HEK293 (cell line): ENCODE data around the gene SUSD2.

Experiments
- CTCF ChIA-PET: fragments of 350-600 bp; formaldehyde crosslinking; extraction: SDS; loops from one replicate; lab custom pipeline; 2021; ENCODE audit warnings: antibody characterized with exemption; lab: Yijun Ruan, JAX
- POLR2A ChIA-PET: fragments of 300-600 bp; formaldehyde crosslinking; extraction: SDS; loops from one replicate; lab custom pipeline; 2020; ENCODE audit warnings: antibody characterized with exemption, inconsistent platforms; lab: Yijun Ruan, JAX
- H3K27ac ChIP-seq: fragments of 200-500 bp; sonication (Bioruptor generic); 2 replicates; pipeline ENCODE4 v1.5.1; 2014; ENCODE audit warnings: low read depth, low read length, control low read depth, inconsistent platforms; ENCODE audit errors: extremely low read depth
- H3K36me3 ChIP-seq, 2 experiments: fragments of 200-500 bp in 1 of 2; sonication (Bioruptor generic) in 1 of 2; 1 replicate in 1 of 2; 2 replicates in 1 of 2; pipeline ENCODE4 v1.5.1; 2014 to 2017; ENCODE audit warnings: inconsistent platforms in 2 of 2, low read length in 2 of 2; ENCODE audit not compliant: control insufficient read depth in 2 of 2, insufficient read depth in 1 of 2
- H3K4me1 ChIP-seq: fragments of 200-500 bp; sonication (Bioruptor generic); 2 replicates; pipeline ENCODE4 v1.5.1; 2014; ENCODE audit warnings: mild to moderate bottlenecking, low read length, inconsistent platforms; ENCODE audit not compliant: control insufficient read depth, insufficient read depth
- H3K4me3 ChIP-seq: 2 replicates; pipeline ENCODE4 v1.5.1; 2011; ENCODE audit warnings: low read depth, mild to moderate bottlenecking, control low read depth, low read length, moderate library complexity
- H3K9me3 ChIP-seq: fragments of 200-500 bp; sonication (Bioruptor generic); 2 replicates; pipeline ENCODE4 v1.5.1; 2014; ENCODE audit warnings: low read depth, low read length, inconsistent platforms; ENCODE audit not compliant: control insufficient read depth, insufficient read depth
- KLF10 ChIP-seq: fragments of 450-650 bp; IDR thresholded peaks from 2 replicates; pipeline ENCODE4 v1.5.1; 2018; ENCODE audit warnings: missing biosample characterization, mild to moderate bottlenecking, missing genetic modification characterization
- ZBTB17 ChIP-seq: fragments of 450-650 bp; formaldehyde crosslinking; IDR thresholded peaks from 2 replicates; pipeline ENCODE4 v1.5.1; 2016; ENCODE audit warnings: missing biosample characterization, missing genetic modification characterization
- ZIC2 ChIP-seq: fragments of 450-650 bp; formaldehyde crosslinking; IDR thresholded peaks from 2 replicates; pipeline ENCODE4 v1.5.1; 2016; ENCODE audit warnings: missing biosample characterization, missing genetic modification characterization
- ZNF114 ChIP-seq: fragments of 450-650 bp; formaldehyde crosslinking; IDR thresholded peaks from 2 replicates; pipeline ENCODE4 v1.5.0; 2017; ENCODE audit warnings: missing biosample characterization, missing genetic modification characterization
- ZNF274 ChIP-seq, 2 experiments: fragments of 200-500 bp in 1 of 2; fragments of 450-650 bp in 1 of 2; sonication (Bioruptor generic) in 1 of 2; formaldehyde crosslinking in 1 of 2; IDR thresholded peaks; 2 replicates each; pipeline versions ENCODE4 v1.5.1 to v1.6.1; 2014 to 2016; ENCODE audit warnings: borderline replicate concordance in 1 of 2, inconsistent platforms in 1 of 2, low read length in 1 of 2, missing biosample characterization in 1 of 2, missing genetic modification characterization in 1 of 2
- ZNF335 ChIP-seq: fragments of 450-650 bp; formaldehyde crosslinking; conservative IDR thresholded peaks from 2 replicates; pipeline ENCODE4 v1.5.1; 2016; ENCODE audit warnings: missing biosample characterization, missing genetic modification characterization
- ZNF354C ChIP-seq: fragments of 450-650 bp; formaldehyde crosslinking; IDR thresholded peaks from 2 replicates; pipeline ENCODE4 v1.5.1; 2016; ENCODE audit warnings: missing biosample characterization, missing genetic modification characterization, low read depth, borderline replicate concordance
- ZNF416 ChIP-seq: fragments of 450-650 bp; formaldehyde crosslinking; IDR thresholded peaks from 2 replicates; pipeline ENCODE4 v1.5.1; 2016; ENCODE audit warnings: missing biosample characterization, missing genetic modification characterization
- ZNF423 ChIP-seq: fragments of 450-650 bp; formaldehyde crosslinking; IDR thresholded peaks from 2 replicates; pipeline ENCODE4 v1.5.1; 2016; ENCODE audit warnings: missing biosample characterization, missing genetic modification characterization
- ZNF48 ChIP-seq: fragments of 450-650 bp; formaldehyde crosslinking; IDR thresholded peaks from 2 replicates; pipeline ENCODE4 v1.5.1; 2016; ENCODE audit warnings: missing biosample characterization, missing genetic modification characterization
- ZNF596 ChIP-seq: fragments of 450-650 bp; IDR thresholded peaks from 2 replicates; pipeline ENCODE4 v1.5.0; 2018; ENCODE audit warnings: missing biosample characterization, mild to moderate bottlenecking, missing genetic modification characterization, moderate library complexity
- ZNF600 ChIP-seq: fragments of 450-650 bp; formaldehyde crosslinking; IDR thresholded peaks from 2 replicates; pipeline ENCODE4 v1.5.1; 2016; ENCODE audit warnings: missing biosample characterization, missing genetic modification characterization
- ZNF670 ChIP-seq: fragments of 450-650 bp; formaldehyde crosslinking; IDR thresholded peaks from 2 replicates; pipeline ENCODE4 v1.5.1; 2016; ENCODE audit warnings: missing biosample characterization, missing genetic modification characterization, low read depth
- ZNF777 ChIP-seq: fragments of 450-650 bp; formaldehyde crosslinking; IDR thresholded peaks from 2 replicates; pipeline ENCODE4 v1.5.1; 2017; ENCODE audit warnings: missing biosample characterization, missing genetic modification characterization, borderline replicate concordance
- TF ChIP-seq, protein P1 (sequence below): fragments of 450-650 bp; IDR thresholded peaks from 2 replicates; pipeline ENCODE4 v1.5.1; 2018; ENCODE audit warnings: missing biosample characterization, missing genetic modification characterization
- TF ChIP-seq, protein P2 (sequence below): fragments of 450-650 bp; formaldehyde crosslinking; IDR thresholded peaks from 2 replicates; pipeline ENCODE4 v1.5.1; 2017; ENCODE audit warnings: missing biosample characterization, missing genetic modification characterization
- TF ChIP-seq, protein P3 (sequence below): fragments of 450-650 bp; formaldehyde crosslinking; conservative IDR thresholded peaks from 2 replicates; pipeline ENCODE4 v1.5.1; 2016; ENCODE audit warnings: low read depth, missing biosample characterization, missing genetic modification characterization
- TF ChIP-seq, protein P4 (sequence below): fragments of 450-650 bp; formaldehyde crosslinking; IDR thresholded peaks from 2 replicates; pipeline ENCODE4; 2016; ENCODE audit warnings: missing biosample characterization, missing genetic modification characterization
- TF ChIP-seq, protein P5 (sequence below): fragments of 450-650 bp; formaldehyde crosslinking; IDR thresholded peaks from 2 replicates; pipeline ENCODE4 v1.5.1; 2016; ENCODE audit warnings: missing biosample characterization, missing genetic modification characterization
- TF ChIP-seq, protein P6 (sequence below): fragments of 450-650 bp; formaldehyde crosslinking; IDR thresholded peaks from 2 replicates; pipeline ENCODE4 v1.5.1; 2016; ENCODE audit warnings: missing biosample characterization, missing genetic modification characterization

Gene SUSD2

DNA sequence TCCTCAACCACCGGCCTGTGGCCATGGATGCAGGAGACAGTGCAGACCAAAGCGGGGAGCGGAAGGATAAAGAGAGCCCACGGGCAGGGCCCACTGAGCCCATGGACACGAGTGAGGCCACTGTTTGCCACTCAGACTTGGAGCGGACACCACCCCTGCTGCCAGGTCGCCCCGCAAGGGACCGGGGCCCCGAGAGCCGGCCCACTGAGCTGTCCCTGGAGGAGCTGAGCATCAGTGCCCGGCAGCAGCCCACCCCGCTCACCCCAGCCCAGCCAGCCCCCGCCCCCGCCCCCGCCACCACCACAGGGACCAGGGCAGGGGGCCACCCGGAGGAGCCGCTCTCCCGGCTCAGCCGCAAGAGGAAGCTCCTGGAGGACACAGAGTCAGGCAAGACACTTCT, 14.5 kb upstream of the SUSD2 start (continued):
- TF ChIP-seq ZNF777 (tag by site-specific recombination) (no peak), ZNF600 (tag by site-specific recombination) (no peak), ZIC2 (tag by site-specific recombination) (no peak), ZNF354C (no peak)
- TF ChIP-seq, protein P1, sequence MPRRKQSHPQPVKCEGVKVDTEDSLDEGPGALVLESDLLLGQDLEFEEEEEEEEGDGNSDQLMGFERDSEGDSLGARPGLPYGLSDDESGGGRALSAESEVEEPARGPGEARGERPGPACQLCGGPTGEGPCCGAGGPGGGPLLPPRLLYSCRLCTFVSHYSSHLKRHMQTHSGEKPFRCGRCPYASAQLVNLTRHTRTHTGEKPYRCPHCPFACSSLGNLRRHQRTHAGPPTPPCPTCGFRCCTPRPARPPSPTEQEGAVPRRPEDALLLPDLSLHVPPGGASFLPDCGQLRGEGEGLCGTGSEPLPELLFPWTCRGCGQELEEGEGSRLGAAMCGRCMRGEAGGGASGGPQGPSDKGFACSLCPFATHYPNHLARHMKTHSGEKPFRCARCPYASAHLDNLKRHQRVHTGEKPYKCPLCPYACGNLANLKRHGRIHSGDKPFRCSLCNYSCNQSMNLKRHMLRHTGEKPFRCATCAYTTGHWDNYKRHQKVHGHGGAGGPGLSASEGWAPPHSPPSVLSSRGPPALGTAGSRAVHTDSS (tag by site-specific recombination): no peak
- TF ChIP-seq, protein P2, sequence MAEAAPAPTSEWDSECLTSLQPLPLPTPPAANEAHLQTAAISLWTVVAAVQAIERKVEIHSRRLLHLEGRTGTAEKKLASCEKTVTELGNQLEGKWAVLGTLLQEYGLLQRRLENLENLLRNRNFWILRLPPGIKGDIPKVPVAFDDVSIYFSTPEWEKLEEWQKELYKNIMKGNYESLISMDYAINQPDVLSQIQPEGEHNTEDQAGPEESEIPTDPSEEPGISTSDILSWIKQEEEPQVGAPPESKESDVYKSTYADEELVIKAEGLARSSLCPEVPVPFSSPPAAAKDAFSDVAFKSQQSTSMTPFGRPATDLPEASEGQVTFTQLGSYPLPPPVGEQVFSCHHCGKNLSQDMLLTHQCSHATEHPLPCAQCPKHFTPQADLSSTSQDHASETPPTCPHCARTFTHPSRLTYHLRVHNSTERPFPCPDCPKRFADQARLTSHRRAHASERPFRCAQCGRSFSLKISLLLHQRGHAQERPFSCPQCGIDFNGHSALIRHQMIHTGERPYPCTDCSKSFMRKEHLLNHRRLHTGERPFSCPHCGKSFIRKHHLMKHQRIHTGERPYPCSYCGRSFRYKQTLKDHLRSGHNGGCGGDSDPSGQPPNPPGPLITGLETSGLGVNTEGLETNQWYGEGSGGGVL (tag by site-specific recombination): no peak
- TF ChIP-seq, protein P3, sequence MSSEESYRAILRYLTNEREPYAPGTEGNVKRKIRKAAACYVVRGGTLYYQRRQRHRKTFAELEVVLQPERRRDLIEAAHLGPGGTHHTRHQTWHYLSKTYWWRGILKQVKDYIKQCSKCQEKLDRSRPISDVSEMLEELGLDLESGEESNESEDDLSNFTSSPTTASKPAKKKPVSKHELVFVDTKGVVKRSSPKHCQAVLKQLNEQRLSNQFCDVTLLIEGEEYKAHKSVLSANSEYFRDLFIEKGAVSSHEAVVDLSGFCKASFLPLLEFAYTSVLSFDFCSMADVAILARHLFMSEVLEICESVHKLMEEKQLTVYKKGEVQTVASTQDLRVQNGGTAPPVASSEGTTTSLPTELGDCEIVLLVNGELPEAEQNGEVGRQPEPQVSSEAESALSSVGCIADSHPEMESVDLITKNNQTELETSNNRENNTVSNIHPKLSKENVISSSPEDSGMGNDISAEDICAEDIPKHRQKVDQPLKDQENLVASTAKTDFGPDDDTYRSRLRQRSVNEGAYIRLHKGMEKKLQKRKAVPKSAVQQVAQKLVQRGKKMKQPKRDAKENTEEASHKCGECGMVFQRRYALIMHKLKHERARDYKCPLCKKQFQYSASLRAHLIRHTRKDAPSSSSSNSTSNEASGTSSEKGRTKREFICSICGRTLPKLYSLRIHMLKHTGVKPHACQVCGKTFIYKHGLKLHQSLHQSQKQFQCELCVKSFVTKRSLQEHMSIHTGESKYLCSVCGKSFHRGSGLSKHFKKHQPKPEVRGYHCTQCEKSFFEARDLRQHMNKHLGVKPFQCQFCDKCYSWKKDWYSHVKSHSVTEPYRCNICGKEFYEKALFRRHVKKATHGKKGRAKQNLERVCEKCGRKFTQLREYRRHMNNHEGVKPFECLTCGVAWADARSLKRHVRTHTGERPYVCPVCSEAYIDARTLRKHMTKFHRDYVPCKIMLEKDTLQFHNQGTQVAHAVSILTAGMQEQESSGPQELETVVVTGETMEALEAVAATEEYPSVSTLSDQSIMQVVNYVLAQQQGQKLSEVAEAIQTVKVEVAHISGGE (tag by site-specific recombination): no peak

DNA sequence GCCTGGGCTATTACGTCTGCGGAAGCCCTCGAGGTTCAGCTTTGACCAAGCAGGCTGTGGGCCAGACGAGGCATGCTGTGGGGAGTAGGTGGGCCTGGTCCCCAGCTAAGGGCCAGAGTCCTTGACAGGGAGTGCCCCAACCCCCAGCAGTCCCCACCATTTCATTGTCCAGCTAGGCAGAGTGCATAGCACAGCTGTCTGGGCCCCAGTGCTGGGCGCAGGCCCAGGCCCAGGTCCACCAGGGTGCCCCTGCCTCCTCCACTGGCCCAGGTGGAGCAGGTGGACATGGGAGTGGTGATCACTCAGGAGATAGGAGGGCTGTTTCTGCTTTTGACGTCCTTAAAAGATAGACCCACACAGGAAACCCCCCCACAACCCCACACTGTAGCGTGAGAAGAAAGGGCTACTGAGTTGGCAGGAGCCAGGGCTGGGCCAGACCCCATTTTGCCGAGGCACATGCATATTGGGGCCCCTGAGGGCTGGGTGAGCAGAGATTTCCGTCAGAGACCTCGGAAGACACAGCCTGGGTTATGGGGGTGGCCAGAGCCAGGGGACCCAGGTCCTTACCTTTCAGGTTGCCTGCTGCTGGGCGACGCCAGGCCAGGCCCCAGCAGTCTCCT, 11.7 kb upstream of the SUSD2 start:
- H3K36me3 ChIP-seq: peaks cover 0 to 77% of the 10 kb centered on the region in 2 experiments; a peak in 2 of 3 replicates
- CTCF ChIA-PET: interaction anchor here (0.5 to 5.4 kb wide), 3 partner anchors 13 to 103 kb away, joined by 3 to 63 read pairs (median 3); no protein-coding TSS in a partner anchor
- POLR2A ChIA-PET: no interaction called here

More for the DNA sequence above, 11.7 kb upstream of the SUSD2 start:
- Histone ChIP-seq H3K27ac (no peak overlapping the region), H3K4me3 (no peak overlapping the region), H3K9me3 (no peaks in the 10 kb centered on the region), H3K4me1 (no peaks in the 10 kb centered on the region)
- TF ChIP-seq ZNF48 (tag by site-specific recombination): no peak
- TF ChIP-seq, protein P4, sequence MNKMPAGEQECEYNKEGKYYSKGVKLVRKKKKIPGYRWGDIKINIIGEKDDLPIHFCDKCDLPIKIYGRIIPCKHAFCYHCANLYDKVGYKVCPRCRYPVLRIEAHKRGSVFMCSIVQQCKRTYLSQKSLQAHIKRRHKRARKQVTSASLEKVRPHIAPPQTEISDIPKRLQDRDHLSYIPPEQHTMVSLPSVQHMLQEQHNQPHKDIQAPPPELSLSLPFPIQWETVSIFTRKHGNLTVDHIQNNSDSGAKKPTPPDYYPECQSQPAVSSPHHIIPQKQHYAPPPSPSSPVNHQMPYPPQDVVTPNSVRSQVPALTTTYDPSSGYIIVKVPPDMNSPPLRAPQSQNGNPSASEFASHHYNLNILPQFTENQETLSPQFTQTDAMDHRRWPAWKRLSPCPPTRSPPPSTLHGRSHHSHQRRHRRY (tag by site-specific recombination): no peak
- no peak for TF ChIP-seq ZNF596 (tag by site-specific recombination)
- TF ChIP-seq ZNF777 (tag by site-specific recombination): no peak
- TF ChIP-seq ZNF416 (tag by site-specific recombination): no peak
- TF ChIP-seq ZNF114 (tag by site-specific recombination): no peak
- TF ChIP-seq ZNF274 (IDR thresholded peaks at IDR 0.05; ENCODE audit: low read length): no peak
- TF ChIP-seq ZNF274 (tag by site-specific recombination; IDR thresholded peaks at IDR 0.05; ENCODE audit: borderline replicate concordance): no peak
- TF ChIP-seq, protein P5, sequence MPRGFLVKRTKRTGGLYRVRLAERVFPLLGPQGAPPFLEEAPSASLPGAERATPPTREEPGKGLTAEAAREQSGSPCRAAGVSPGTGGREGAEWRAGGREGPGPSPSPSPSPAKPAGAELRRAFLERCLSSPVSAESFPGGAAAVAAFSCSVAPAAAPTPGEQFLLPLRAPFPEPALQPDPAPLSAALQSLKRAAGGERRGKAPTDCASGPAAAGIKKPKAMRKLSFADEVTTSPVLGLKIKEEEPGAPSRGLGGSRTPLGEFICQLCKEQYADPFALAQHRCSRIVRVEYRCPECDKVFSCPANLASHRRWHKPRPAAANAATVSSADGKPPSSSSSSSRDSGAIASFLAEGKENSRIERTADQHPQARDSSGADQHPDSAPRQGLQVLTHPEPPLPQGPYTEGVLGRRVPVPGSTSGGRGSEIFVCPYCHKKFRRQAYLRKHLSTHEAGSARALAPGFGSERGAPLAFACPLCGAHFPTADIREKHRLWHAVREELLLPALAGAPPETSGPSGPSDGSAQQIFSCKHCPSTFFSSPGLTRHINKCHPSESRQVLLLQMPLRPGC (tag by site-specific recombination): no peak
- TF ChIP-seq ZBTB17 (tag by site-specific recombination): no peak
- no peak for TF ChIP-seq ZNF670 (tag by site-specific recombination)
- no peak for TF ChIP-seq ZNF335 (tag by site-specific recombination)
- TF ChIP-seq KLF10 (tag by site-specific recombination): no peak
- TF ChIP-seq ZNF423 (tag by site-specific recombination): no peak
- TF ChIP-seq, protein P6, sequence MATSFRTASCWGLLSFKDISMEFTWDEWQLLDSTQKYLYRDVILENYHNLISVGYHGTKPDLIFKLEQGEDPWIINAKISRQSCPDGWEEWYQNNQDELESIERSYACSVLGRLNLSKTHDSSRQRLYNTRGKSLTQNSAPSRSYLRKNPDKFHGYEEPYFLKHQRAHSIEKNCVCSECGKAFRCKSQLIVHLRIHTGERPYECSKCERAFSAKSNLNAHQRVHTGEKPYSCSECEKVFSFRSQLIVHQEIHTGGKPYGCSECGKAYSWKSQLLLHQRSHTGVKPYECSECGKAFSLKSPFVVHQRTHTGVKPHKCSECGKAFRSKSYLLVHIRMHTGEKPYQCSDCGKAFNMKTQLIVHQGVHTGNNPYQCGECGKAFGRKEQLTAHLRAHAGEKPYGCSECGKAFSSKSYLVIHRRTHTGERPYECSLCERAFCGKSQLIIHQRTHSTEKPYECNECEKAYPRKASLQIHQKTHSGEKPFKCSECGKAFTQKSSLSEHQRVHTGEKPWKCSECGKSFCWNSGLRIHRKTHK (tag by site-specific recombination): no peak
